Skin epidermis (tissue), 12 donors: ENCODE measurements around the gene PLA2G2C.

ENCODE experiments used
- H3K27ac ChIP-seq, 21 experiments: fragments of 200-600 bp; sonication (generic) in 11 of 21; one replicate each; pipeline ENCODE4 v1.5.0; 2020; ENCODE audit warnings: mild to moderate bottlenecking in 3 of 21, inconsistent platforms in 2 of 21, moderate library complexity in 2 of 21
- H3K4me3 ChIP-seq, 7 experiments: fragments of 200-600 bp; sonication (generic) in 2 of 7; one replicate each; pipeline ENCODE4 v1.5.0; 2020; ENCODE audit warnings: inconsistent platforms in 2 of 7, mild to moderate bottlenecking in 2 of 7, moderate library complexity in 1 of 7

The PLA2G2C gene

DNA sequence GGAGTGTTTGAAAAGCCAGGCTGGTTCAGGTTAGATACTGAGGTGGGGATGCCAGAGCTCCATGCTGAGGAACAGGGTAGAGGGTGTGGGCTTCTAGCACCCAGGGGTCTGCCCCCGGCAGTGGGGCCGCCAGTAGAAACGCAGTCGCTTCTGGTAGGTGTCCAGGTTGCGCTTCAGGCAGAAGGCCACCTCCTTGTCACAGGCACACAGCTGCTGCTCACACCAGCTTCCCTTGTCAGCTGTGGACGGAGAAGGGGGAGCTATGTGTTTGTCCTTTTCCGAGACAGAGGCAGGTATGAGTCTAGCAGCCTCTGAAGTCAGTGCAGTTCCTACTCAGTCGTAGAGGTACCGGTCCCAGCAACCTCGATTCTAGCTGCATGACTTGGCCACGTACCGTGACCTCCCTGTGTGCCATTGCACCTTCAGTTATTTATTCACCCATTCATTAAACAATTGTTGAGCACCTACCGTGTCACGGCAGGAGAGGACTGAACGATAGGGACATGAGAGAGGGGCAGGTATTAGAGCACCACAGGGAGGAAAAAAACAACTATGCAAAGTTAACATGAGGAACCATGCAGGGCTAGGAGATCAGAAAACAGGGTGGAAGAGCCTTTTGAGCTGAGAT, 72.2 kb downstream of the PLA2G2C start:
- no peak overlapping the region for H3K4me3 ChIP-seq
- no peak overlapping the region for H3K27ac ChIP-seq
